LNCaP clone FGC (cell line): ENCODE data around the gene SCYL1.
A peak's percentile ranks its signal among the peaks of the same experiment; 100 is the strongest.

Experiments used
- DNase-seq: peaks from one replicate; pipeline ENCODE4 v3.0.0-alpha.2; 2011; ENCODE audit warnings: low read depth
- H3K4me3 ChIP-seq: 2 replicates; pipeline ENCODE4 v1.5.1; 2011; ENCODE audit warnings: mild to moderate bottlenecking, low read depth, low read length, control low read depth
- TF ChIP-seq, protein P1 (sequence below): IDR thresholded peaks from 2 replicates; pipeline ENCODE4 v1.5.1; 2012; ENCODE audit warnings: mild to moderate bottlenecking; ENCODE audit not compliant: control insufficient read depth, insufficient read depth; ENCODE audit errors: extremely low read depth

SCYL1 gene

GRCh38 chr11:65524741-65525545, at the start of gene SCYL1:
TSS of gene SCYL1 (plus strand) at chr11:65525083. CDS start at chr11:65525154, 71 bp downstream.
- H3K4me3 ChIP-seq: peak within 1 kb of the TSS; percentile 94
- DNase-seq: no peak
- TF ChIP-seq, protein P1, sequence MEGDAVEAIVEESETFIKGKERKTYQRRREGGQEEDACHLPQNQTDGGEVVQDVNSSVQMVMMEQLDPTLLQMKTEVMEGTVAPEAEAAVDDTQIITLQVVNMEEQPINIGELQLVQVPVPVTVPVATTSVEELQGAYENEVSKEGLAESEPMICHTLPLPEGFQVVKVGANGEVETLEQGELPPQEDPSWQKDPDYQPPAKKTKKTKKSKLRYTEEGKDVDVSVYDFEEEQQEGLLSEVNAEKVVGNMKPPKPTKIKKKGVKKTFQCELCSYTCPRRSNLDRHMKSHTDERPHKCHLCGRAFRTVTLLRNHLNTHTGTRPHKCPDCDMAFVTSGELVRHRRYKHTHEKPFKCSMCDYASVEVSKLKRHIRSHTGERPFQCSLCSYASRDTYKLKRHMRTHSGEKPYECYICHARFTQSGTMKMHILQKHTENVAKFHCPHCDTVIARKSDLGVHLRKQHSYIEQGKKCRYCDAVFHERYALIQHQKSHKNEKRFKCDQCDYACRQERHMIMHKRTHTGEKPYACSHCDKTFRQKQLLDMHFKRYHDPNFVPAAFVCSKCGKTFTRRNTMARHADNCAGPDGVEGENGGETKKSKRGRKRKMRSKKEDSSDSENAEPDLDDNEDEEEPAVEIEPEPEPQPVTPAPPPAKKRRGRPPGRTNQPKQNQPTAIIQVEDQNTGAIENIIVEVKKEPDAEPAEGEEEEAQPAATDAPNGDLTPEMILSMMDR: no peak

DNA sequence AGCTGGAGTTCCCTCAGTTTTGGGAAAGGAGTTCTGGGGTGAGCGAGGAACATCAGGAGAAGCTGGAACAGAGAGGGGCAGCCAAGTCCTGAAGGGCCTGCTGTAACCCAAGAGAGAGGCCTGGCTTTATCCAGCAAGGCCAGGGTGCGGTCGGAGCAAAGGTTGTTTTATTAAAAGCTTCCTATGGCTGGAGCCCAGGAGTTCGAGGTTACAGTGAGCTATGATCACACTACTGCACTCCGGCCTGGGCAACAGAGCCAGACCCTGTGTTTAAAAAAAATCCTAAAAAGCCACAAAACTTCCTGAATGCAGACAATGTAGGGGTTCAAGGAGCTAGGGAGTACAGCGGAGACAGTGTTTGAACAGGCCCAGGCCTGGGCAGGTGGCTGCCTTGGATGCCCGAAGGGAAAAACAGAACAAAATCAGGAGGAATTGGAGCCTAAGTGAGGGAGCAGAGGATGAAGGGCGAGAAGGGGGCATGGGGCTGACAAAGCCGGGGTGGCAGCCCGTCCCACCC, 48.2 kb upstream of the SCYL1 start:
- TF ChIP-seq, protein P1: no peak
- no peak for DNase-seq

DNA sequence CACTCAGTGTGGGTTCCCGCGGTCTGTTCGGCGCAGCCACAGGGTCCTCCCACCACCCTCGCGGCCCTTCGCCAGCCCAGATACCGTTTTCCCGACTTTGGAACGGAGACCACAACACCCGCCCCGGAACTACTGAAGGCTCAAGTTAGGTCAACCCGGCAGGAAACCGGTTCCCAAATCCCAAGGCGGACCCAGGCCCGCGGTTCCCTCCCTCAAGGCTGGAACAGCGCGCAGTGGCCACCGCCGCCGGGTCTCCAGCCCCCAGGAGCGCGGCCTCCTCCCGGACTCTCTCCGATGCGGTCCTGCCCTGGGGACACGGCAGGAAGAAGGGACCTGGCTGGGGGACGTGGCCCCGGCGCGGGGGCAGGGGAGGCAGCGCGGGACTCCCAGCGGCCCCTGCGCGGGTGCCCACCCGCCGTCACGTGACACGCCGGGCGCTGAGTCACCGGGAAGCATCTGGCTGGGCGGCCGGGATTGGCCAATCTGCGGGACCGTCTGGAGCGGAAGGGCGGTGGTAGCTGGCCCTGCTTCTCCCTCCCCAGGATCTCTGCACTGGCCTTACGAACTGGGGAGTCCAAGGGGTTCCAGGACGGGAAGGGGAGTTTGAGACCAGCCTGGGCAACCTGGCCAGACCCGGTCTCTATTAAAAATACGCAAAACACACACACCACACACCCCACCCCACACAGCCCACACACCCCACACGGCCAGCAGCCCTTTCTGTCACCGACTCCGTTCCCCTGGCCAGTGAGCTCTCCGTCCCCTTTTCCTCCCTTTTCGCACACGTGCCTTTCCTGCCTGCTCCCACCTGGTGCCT, 47.5 kb upstream of the SCYL1 start:
- peak overlapping the region; percentile 93 for H3K4me3 ChIP-seq
- TF ChIP-seq, protein P1: no peak
- no peak for DNase-seq

More for the DNA sequence above, 48.2 kb upstream of the SCYL1 start:
- H3K4me3 ChIP-seq: peak overlapping the region; percentile 93

GRCh38 chr11:65478388-65479183, 46.3 kb upstream of the SCYL1 start:
- no peak for DNase-seq
- no peak overlapping the region for H3K4me3 ChIP-seq
- TF ChIP-seq, protein P1: no peak

GRCh38 chr11:65479184-65480145, 45.4 kb upstream of the SCYL1 start:
- no peak for DNase-seq
- no peak overlapping the region for H3K4me3 ChIP-seq
- TF ChIP-seq, protein P1: peak; percentile 40

GRCh38 chr11:65482306-65482850, 42.5 kb upstream of the SCYL1 start:
- DNase-seq: no peak
- TF ChIP-seq, protein P1: no peak
- H3K4me3 ChIP-seq: no peak overlapping the region
